GM11168 (cell line): ENCODE measurements around the gene SH3BGR.
"Not testable (repeated sequence)": the region's sequence is repeated elsewhere in the genome, so short reads cannot be mapped to it uniquely, and the experiment has no call there.

Experiments used
- in situ Hi-C: fragments of 300-500 bp; cut with MboI; formaldehyde crosslinking; loops from one replicate; pipeline ENCODE4 v1.12.0; 2022; ENCODE audit warnings: low sequenced_read_pairs; ENCODE audit not compliant: unreplicated experiment

Gene SH3BGR

DNA sequence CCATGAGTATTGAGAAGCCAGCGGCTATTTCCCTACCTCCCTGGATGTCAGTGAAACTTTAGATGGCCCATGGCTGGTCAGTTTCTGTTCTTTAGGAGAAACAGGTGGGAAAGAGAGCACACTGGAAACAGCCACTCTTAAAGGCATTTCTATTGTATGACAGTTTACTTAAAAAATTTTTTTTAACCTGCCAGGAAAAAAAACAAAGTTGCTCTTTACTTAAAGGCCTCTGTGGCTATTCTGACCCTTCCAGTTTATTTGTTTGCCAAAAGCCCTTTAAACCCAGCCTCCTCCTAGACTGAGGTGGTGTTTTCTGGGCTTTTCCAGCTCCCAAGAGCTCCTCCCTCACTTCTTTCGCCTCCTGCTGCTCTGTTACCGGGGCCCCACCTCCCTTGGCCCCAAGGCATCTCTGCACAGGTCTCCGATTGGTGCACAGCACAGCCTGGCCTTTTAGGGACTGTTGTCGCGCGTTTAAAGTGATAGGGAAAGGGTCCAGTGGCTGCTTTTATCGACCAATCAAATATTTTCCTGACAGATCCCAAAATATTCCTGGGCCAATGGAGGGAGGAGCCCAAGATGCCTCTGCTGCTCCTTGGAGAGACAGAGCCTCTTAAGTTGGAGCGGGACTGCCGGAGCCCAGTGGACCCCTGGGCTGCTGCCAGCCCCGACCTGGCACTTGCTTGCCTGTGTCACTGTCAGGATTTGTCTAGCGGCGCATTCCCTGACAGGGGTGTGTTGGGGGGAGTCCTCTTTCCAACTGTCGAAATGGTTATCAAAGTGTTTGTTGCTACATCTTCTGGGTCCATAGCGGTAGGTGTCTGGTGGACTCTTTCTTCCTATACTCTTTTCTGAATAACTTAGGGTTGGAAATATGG, at the start of gene SH3BGR:
SH3BGR (plus strand) TSS at position 639 of the 875 bp plus-strand sequence; CDS start at position 766, 127 bp downstream.
- in situ Hi-C loops = no loop called here

DNA sequence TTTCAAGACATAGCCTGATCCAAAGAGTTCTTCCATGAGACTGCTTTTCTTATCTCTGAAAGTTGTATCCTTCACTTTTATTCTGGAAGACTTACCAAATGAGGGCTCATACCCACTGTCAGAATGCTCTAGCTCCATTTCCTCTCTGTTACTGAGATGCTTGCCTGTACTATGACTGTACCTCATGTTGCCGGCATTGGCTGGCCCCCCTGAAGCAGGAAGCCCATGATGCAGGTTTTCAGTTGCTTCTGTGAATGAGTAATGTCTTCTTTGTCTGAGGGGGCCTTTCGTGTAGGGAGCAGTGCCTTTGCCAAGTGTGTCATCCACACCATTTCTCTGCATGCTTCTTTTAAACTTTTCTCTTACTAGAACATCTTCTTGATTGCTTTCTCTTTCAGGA, 45.7 kb upstream of the SH3BGR start:
- in situ Hi-C loops = no loop called here

DNA sequence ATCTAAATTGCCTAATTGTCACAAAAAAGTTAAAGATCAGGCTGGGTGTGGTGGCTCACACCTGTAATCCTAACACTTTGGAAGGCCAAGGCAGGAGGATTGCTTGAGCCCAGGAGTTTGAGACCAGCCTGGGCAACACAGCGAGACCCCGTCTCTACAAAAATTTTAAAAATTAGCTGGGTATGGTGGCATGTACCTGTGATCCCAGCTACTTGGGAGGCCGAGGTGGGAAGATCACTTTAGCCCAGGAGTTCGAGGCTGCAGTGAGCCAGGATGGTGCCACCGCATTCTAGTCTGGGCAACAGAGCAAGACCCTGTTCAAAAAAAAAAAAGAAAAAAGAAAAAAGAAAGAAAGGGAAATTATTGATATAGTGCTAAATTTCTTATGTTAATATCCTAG, 32.6 kb upstream of the SH3BGR start:
- in situ Hi-C loops = not testable (repeated sequence)

DNA sequence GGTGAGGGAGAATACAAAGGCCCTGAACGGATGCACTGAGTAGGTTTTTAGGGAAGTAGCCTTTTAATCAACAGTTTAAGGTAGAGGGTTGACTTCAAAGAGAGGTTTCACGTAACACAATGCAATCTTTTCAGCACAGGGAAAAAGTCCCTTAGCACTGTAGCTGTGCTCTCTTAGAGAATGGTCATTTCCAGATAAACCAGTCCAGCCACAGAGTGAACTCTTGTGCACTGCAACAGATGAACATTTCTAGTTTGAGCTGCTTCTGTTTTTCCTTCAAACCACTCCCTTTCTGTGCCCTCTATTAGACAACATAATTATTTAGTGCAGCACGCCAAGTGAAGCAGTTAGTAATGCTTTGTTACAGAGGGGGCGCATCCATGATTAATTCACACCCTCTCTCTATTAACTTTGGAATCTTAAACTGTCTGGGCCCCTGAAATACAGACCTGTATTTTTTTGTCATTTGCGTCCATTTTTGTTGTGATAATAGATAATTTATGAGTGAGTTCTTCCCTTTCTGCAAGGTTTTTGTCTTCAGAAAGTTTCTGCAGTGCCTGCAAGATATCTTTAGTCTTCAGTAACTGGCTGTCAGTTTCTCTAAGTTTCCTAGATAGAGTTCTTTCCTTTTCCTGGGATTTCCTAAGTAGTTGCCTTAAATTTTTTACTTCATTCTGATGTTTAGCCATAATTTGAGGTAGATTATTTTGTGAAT, 29.1 kb upstream of the SH3BGR start:
- in situ Hi-C loops = no loop called here

DNA sequence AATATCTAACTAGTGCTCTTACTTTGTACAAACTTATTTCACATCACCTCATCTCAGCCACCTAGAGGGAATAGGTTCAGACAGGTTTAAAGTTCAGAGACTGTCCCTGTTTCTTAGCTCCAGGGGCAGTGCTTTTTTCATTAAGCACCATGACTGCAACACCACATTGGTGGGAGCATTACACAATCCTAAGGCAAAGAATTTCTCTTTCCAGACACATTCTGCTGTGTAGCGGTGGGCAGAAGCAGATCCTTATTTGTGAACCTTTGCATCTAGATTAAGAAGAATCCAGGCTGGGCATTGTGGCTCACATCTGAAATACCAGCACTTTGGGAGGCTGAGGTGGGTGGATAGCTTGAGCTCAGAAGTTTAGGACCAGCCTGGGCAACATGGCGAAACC, 22.3 kb upstream of the SH3BGR start:
- in situ Hi-C loops = no loop called here

DNA sequence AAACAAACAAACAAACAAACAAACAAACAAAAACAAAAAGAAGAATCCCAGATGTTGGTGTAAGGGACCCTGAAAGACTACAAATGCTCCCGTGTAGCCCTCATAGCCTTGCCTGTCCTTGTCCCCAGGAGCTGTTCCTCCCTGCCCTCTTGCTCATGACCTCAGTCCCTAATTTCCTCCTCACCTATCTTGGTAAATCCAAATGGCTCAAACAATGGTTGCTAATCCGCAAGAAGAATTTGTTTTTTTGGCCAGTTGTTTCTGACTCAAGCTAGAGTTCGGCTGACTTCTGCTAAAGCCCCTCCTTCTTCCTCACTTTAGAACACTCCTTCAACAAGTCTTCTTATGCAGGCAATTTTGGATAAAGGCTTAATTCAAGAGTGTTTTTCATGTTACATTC, 21.8 kb upstream of the SH3BGR start:
- in situ Hi-C loops = no loop called here

DNA sequence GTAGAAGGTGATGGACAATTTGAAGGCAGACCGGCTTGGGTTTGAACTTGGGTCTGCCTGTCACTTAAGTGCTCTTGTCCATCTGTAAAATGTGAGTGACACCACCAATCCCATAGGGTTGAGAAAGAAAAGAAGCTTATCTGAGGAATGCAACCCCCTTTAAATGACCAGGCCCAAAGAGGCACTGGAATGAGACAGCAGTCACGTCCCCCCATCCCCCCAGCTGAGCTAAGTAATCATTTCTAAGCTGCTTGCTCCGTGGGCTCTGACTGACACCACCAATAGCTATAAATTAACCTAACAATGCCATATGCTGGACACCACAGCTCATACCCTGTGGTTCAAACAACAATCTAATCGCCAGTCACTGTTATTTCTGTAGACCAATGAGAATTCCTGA, 21.3 kb upstream of the SH3BGR start:
- in situ Hi-C loops = no loop called here

DNA sequence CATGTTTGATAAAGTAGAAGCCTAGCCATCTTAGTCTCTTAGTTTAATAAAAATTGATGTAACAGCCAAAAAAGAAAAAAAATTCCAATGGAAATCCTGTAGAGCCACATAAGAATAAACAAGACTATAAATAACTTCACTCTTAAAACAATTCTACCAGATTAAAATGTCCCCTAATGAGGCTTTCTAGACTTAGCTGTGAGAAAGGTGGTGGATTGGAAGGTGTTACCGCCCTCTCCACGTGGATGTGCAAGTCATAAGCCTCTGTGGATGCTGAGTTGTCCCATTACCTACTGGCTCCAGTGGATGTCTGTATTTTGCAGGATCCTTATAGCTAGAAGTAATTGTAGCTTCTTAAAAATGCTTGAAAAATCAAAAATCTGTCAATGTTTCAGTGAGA, 20.8 kb upstream of the SH3BGR start:
- in situ Hi-C loops = no loop called here

DNA sequence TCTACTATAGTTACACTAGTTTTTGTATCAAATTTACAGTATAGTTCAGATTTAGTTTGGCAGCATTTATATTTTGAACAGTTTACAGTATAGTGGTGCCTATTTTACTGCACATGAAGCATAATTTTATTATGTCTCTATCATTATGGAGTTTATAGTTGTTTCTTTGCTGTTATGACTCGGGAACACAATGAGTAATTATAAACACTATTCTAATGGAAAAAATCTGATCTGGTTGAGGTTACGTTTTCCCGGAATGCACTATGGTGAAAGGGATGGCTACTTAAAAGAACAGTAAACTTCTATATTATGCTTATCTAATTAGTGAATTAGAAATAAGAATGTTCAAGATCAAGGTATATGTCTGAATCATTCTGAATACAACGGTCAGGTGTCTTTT, 16.8 kb upstream of the SH3BGR start:
- in situ Hi-C loops = no loop called here

DNA sequence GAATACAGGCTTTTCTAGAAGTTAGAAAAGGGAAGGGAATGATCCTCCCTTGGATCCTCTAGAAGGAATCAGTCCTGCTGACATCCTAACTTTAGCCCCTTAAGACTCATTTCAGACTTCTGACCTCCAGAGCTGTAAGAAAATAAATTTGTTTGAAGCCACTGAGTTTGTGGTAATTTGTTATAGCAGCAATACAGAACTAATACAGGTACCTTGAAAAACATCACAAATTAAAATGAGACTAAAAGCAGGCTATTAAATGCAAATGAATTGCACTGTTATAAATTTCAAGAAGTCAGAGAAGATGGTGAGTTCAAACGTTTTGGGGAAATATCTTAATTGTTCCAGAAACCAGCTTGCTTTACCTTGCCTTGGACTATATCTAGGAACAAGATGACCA, 12.5 kb upstream of the SH3BGR start:
- in situ Hi-C loops = no loop called here

DNA sequence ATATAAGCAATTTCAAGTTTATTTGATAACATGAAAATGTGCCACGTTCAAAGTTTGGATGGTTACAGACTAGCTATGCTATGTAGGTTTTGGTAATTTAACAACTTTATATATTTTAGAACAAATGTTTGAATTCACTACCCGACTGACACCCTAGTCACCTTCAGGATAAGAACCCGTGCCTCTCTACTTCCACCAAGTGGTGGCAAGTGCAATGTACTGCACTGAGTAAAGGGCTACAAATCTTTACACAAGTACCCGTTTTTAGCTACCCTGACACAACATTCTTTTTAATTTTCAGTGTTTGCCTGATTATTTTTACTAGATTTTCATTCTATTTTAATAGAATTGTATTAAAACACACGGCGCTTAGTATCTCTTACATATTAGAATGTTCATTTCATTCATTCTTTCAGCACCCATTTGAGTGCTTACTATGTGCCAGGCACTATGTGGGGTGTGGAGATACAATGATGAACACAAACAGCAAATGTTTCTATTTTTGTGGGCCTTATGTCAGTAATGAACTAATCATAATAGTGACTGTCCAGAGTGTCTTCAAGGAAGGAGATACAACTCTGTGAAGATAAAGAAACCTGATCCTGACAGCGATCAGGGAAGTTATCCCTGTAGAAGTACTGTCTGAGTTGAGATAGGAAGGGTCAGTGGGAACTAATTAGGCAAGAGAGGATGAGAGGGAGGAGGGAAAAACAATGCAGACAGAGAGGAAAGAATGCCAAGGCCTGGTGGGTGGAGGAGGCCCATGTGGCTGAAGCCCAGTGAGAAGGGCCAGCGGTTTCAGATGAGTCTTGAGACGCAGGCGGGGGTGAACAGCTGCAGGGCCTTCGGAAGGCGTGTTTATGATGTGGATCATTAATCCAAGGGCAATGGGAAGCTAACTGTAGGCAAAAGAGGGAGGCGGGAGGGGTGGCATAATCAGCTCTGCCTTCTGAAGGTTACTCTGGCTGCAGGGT, 10.0 kb upstream of the SH3BGR start:
- in situ Hi-C loops = no loop called here

DNA sequence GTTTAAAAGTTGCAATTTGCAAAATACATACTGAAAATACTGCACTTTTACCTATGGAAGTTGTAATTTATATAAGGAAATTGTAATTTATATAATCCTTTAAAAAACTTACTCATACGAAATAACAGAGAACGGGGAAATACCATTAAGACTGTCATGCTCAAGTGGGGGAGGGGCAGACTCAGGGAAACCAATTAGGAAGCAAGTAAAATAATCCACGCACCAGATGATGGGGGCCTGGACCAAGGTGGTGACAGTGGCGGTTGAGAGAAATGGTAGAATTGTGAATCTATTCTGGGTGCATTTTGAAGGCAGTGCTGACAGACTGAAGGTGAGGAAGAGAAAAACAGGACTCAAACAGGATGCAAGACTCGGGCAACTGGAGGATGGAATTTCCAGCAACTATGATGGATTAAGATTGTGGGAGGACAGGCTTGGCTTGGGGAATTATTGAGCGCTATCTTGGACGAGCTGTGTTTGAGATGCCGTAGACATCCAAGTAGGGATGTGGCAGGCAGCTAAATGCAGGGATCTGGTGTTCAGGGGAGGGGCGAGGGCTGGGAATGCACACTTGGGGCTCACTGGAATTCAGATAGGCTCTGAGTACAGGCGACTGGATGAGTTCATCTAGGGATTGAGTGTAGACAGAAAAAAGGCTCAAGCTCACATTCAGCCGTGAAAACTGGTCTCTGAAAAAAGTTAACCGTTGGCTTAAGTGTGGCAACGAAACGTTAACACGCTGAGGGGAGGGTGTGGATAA, 7.2 kb upstream of the SH3BGR start:
- in situ Hi-C loops = no loop called here

DNA sequence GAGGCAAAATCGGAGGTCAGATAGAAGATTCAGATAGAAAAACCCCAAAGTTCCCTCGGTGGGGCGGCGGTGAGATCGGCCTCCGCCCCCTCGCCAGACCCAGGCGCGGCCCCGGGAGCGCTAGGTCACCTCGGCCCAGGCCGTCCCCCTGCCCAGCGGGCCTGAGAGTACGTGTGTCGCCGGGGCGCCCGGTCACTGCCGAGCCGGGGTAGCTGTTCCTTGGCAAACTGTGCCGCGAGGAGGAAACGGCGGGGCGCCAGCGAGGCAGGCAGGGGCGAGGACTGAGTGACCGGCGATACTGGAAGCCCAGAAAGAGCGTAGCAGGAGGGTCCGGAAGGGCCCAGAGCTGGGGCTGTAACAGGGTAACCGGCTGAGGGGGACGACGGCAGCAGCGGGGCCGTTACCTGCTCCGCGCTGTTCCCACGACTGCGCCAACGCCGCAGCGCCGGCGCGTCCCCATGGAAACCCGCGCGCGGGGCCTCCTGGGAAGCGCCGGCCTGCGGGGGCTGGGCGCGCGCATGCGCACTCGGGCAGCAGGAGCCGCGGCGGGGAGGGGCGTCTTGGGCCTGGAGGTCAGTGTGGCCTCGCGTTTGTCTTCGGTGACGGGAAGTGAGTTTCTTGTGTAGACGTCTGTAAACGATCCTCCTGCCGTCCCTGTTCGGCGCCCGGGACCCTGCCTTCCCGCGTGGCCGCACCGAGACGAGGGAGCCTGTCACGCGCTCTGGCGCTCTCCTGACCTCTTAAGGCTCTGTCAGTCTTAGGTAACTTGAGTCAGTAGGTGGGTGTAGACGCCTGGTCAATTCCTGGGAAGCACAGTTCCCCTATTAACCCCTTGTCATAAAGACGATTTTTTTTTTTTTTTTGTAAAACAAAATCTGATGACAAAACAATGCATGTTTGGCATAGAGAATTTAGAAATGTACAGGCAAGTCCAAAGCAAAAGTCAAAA, 6.2 kb upstream of the SH3BGR start, which contains the start of gene LCA5L:
LCA5L (minus strand) TSS at position 458 of the 949 bp plus-strand sequence. CDS start 17,285 bp downstream, outside the sequence.
- in situ Hi-C loops = no loop called here

DNA sequence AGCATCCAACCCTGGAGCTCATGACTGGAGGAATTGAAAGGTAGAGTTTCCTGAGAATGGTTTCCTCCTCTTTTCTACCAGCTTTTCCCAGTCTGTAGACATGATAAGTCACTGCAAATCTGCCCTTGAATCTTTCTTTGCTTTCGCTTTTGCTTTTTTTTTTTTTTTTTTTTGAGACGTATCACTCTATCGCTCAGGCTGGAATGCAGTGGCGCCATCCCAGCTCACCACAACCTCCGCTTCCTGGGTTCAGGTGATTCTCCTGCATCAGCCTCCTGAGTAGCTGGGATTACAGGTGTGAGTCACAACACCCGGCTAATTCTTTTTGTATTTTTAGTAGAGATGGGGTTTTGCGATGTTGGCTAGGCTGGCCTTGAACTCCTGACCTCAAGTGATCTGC, 4.5 kb upstream of the SH3BGR start:
- in situ Hi-C loops = no loop called here

DNA sequence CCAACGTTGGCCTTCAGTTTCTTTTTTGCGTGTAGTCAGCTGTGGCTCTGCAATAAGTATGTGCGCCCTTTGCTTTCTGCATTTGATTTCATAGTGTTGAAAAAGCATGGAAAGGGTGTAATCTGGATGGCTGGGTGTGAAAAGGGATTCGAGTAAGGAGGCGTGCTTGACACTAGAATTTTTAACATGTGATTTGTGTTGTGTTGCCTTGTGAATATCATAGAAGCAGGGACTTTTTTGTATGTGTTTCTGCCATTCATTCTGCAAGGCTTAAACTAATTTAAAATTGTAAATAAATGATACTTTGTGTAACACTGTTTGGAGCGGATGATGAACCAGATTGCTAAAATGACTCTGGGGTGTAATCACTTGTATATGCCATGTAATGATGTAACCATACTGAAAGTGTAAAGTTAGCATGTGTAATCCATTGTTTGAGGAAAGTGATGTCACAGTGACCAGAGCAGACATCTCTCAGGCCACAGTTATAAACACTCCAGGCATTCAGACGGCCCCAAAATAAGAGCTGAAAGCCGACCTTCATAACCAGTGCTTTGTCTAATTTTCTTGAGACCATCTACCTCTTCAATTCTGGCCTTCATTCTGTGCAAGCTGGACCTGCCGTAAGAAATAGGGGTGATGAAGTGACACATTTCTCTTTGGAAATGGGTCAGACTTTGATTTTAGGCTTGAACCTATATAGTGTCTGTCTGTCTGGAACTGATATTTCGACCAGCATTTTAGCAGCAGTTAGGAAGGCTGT, 618 bp downstream of the SH3BGR start:
- in situ Hi-C loops = no loop called here

DNA sequence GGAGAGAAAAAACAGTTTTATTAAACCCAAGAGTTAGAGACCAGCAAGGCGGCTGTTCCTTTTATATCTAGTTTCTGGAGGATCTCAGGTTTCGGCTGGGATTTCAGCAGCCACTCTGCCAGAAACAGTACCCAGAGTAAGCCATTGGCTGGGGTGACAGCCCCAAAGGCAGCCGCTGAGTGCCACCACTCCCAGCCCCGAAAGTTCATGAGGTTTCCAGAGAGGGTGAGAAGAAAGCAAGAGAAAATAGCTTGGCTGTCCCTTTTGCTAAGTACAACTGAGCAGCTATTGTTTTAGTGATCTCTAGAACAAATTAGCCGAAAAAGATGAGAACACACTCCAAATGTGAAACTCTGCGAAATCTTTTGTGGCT, 1.2 kb downstream of the SH3BGR start:
- in situ Hi-C loops = no loop called here

DNA sequence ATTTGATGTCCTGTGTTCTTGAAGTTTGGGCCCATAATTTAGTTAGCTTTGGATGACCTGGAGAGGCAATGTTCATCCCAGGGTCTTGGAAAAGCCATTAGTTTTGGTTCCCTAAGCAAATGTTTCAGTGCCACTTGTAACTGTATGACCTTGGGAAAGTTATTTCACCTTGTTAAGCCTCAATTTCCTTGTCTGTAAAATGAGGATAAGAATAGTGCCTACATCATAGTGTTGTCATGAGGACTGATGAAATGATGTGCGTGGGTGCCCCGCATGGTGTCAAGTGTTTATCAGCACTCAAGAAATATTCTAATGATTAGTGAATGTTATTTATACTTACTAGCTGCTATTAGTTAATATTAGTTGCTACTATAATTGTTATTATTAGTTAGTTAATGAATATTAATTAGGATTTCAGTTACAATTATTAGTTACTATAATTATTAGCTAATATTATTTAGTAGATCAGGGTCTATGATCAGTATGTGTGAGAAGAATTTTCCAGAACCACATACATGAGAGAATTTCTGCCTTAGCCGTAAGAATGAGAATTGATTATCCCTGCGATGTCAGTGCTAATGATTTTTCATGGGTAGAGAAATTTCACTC, 1.9 kb downstream of the SH3BGR start:
- in situ Hi-C loops = no loop called here
